ACHN (cell line): ENCODE measurements around the gene AIRE.

Source experiments
- DNase-seq: peaks from one replicate; pipeline ENCODE4 v3.0.0-alpha.2; 2015
- in situ Hi-C: cut with HindIII; loops from 2 replicates; pipeline ENCODE4 v1.10.0; 2017; ENCODE audit warnings: low sequenced_read_pairs, low pct_ligation_motif_present, low pct_unique_long_range_greater_than_20kb

The AIRE gene

GRCh38 chr21:44288251-44289110 is 2.8 kb downstream of the AIRE start:
- in situ Hi-C loops, result no loop called here
- no peak for DNase-seq

DNA sequence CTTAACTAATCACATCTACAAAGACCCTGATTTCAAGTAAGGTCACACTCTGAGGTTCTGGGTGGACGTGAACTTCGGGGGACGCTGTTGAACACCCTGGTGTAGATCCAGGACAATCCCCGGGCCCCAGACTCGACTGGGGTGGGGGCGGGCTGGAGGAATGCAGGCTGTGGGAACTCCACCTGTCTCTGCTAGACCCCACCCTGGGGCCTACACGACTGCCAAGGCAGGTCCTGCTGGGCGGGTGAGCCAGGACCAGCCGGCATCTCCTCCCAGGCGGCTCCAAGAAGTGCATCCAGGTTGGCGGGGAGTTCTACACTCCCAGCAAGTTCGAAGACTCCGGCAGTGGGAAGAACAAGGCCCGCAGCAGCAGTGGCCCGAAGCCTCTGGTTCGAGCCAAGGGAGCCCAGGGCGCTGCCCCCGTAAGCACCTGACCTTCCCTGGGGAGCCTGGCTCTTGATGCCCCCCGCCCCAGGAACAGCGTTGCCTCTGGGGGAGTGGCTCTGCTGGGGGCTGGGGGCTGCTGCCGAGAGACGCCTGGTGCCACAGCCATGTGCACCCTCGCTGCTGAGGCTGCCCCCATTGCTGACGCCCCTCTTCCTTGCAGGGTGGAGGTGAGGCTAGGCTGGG is 3.8 kb downstream of the AIRE start:
- in situ Hi-C loops, result no loop called here

DNA sequence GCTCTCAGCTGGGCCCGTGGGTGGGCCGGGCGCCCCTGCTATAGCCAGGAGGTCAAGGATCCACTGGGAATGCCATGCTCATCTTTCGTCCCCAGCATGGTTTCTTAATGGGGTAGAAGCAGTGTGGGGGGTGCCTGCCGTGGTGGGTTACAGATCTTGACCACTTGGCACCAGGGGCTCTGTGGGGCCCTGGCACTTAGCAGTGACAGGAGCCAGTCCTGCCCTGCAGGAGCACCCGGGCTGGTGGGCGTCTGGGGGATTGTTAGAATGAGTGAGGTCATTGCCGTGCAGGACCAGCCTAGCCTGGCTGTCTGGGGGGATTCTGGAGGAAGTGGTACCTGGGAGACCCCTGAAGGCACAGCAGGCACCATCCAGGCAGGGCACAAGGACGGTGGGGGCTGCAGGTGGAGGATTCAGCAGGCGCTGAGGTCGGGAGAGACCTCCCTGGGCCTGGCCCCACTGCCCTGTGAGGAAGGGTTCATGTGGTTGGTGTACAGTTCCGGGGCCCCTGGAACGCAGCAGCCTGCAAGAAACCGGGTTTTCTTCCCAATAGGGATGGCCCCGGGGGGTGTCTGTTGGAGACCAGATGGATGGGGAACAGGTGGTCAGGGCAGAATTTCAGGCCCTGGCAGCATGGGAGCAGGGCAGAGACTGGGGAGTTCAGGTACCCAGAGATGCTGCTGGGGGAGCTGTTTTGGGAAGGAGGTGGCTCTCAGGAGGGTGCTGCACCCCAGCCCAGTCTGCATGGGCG is 4.8 kb downstream of the AIRE start:
- in situ Hi-C loops, result no loop called here
- no peak for DNase-seq

More for the DNA sequence above, 3.8 kb downstream of the AIRE start:
- no peak for DNase-seq

DNA sequence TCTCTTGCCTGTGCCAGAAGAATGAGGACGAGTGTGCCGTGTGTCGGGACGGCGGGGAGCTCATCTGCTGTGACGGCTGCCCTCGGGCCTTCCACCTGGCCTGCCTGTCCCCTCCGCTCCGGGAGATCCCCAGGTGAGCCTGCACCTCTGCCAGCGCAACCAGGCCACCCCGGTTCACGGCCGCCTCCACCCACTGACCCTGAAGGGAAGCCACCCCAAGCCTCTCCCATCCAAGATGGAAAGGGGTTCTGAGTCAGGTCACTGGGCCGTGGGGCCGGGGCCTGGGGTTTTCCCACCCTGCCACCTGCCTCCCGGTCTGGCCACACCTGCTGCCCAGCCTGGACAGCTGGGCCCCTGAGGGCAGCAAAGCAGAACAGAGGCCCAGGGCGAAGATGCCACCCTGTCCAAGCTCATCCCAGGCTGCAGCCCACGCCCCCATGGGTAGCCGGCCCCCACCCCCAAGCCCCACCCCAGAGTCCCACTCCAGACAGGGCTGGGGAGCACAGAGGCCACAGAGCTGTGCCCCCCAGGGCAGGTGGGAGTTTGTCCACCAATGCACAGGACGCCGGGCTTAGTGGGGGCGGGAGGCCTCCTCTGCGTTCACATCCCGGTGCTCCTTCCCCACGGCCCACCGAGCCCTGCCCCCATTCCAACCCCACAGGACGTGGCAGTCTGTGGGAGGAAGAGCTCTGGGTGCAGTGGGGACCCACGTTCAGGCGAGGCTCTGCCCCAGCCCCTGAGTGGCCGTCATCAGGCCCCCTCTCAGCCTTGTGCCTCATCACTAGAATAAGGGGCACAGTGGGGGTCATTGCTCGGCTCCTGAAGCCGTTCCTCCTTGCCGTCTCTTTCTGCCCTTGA is 5.6 kb downstream of the AIRE start:
- no peak for DNase-seq
- in situ Hi-C loops, result no loop called here

GRCh38 chr21:44291936-44292811 is 6.5 kb downstream of the AIRE start:
- DNase-seq, result no peak
- in situ Hi-C loops, result no loop called here

DNA sequence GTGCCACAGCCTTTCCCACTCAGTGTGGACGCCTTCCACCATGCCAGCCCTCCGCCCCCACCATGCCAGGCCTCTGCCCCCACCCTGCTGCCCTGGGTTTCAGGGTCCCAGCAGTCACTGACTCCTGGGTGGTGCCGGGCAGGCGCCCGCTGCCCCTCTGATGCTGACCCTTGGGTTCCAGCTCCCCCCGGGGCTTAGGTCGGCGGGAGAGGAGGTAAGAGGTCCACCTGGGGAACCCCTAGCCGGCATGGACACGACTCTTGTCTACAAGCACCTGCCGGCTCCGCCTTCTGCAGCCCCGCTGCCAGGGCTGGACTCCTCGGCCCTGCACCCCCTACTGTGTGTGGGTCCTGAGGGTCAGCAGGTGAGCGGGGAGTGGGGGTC is 7.1 kb downstream of the AIRE start:
- in situ Hi-C loops, result no loop called here

DNA sequence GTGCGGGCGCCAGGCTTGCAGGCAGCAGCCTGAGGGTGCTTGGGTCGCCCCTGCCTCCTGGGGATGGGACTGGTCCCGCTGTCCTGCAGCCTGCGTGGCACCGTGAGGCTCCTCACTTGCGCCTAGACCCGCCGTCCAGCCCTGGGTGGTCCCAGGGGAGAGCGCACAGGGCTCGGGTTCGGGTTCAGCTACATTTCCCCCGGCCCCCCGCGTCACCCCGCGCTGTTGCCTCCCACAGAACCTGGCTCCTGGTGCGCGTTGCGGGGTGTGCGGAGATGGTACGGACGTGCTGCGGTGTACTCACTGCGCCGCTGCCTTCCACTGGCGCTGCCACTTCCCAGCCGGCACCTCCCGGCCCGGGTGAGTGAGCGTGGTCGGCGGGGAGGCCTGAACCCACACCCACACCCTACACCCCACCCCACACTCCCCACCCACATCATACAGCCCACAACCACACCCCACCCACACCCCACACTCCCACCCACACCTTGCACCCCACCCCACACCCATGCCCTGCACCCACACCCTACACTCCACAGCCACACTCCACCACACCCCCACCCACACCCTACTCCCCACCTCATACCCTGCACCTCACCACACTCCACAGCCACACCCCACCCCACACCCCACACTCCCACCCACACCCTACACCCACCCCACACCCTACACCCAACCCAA is 8.0 kb downstream of the AIRE start:
- DNase-seq, result no peak
- in situ Hi-C loops, result no loop called here

More for the DNA sequence above, 7.1 kb downstream of the AIRE start:
- no peak for DNase-seq

- in situ Hi-C loops, result no loop called here
These were observed 8.9 kb downstream of the AIRE start for GRCh38 chr21:44294391-44295162.

DNA sequence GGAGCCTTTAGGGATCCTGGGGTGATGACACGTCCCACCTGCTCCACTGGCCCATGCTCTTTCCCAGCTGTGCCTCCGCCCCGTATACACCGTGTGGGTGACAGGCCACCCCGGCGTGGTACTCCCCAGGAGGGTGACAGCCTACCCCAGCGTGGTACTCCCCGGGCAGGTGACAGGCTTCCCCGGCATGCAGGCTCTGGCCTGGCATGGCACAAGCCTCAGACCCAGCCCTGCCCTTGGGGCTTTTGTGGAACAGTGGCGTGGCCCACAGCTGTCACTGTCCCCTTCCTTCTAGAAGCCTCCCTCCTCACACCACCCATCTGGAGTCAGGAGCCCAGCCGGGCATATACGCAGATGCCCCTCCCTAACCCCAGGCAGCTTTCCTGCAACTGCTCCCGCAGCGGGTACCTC is 9.5 kb downstream of the AIRE start:
- in situ Hi-C loops, result no loop called here
- DNase-seq, result no peak

More at GRCh38 chr21:44294391-44295162, 8.9 kb downstream of the AIRE start:
- peak; percentile 18 for DNase-seq

DNA sequence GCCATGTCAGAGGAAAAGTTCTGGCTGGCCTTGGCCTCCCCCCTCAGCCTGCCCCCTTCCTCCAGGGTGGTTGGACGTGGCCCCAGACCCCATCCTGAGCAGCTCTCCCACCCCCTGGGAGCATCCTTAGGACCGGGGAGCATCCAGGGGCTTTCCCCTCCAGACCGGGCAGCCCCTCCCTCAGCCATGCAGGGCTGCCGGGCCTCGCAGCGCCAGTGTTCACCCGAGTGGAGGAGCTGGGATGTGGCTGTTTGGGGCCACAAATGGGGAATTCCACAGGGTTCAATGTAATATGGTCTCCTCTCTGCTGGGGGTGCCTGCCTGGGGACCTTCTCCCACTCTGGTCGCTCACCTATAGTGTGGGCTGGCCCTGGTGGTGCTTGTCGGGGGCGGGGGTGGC is 10.0 kb downstream of the AIRE start:
- no peak for DNase-seq
- in situ Hi-C loops, result no loop called here

DNA sequence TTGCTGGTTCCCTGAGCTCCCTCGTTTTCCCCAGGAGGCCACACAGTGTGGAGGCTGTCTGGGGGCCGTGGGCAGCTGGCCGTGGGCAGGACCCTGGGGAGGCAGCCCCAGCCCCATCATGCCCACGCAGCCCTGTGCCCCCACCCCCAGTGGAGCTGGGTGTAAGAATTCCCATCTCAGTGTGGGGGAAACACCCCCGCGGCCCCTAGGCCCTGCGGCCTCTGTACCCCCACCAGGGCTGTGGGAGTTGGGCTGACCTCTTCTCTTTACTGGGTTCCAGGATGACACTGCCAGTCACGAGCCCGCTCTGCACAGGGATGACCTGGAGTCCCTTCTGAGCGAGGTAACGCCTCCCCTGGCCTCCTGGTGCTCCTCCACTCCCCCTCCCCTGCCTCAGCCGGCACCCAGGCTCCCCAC is 10.4 kb downstream of the AIRE start:
- no peak for DNase-seq
- in situ Hi-C loops, result no loop called here

DNA sequence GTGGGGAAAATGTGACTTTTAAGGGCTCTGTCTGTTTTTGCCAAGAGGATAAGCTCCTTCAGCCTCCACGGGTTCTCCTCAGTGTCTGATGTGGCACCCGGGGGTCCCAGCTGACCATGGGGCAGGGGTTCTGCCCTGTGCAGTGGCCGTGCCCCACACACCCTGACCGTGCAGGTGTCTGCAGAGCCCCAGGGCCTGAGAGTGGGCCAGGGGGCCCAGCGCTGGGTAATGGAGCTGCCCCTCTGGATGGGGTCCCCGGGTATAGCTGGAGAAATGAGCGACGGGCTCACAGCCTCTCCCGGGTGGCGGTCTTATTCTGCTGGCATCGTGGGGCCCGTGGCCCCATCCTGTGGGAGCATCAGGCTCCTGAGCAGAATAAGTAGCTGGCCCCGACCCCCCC is 11.2 kb downstream of the AIRE start:
- in situ Hi-C loops, result no loop called here

DNA sequence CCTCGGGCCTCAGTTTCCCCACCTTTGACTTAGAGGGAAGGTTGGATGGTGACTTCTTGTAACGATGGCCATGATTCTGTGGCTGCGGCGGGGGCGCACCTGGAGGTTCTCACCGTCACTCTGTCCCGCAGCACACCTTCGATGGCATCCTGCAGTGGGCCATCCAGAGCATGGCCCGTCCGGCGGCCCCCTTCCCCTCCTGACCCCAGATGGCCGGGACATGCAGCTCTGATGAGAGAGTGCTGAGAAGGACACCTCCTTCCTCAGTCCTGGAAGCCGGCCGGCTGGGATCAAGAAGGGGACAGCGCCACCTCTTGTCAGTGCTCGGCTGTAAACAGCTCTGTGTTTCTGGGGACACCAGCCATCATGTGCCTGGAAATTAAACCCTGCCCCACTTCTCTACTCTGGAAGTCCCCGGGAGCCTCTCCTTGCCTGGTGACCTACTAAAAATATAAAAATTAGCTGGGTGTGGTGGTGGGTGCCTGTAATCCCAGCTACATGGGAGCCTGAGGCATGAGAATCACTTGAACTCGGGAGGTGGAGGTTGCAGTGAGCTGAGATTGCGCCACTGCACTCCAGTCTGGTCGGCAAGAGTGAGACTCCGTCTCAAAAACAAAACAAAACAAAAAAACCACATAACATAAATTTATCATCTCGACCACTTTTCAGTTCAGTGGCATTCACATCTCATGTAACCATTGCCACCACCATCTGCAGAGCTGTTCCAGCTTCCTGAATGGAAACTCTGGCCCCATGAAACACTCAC is 12.0 kb downstream of the AIRE start:
- in situ Hi-C loops, result no loop called here
- DNase-seq, result peak; percentile 70

More for the DNA sequence above, 11.2 kb downstream of the AIRE start:
- no peak for DNase-seq

DNA sequence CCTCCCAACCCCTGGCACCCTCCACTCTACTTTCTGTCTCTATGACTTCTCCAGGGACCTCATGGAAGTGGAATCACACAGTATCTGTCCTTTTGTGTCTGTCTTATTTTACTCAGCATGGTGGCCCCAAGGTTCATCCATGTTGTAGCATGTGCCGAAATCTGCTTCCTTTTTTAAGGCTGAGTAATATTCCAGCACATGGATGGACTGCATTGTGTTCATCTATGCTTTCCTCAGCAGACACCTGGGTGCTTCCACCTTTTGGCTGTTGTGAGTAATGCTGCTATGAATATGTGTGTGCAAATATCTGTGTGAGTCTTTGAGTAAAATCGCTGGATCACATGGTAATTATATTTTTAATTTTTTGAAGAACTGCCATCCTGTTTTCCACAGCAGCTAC is 12.6 kb downstream of the AIRE start:
- in situ Hi-C loops, result no loop called here

GRCh38 chr21:44299085-44299457 is 13.4 kb downstream of the AIRE start:
- no peak for DNase-seq
- in situ Hi-C loops, result no loop called here

More for the DNA sequence above, 12.6 kb downstream of the AIRE start:
- DNase-seq, result no peak
